K562 (cell line): Measurements from ENCODE around the gene GBA2. TPM values are rescaled to one million over a fixed set of nuclear protein-coding genes. Genes with fewer than 3 reads are reported as not detected.
A peak's percentile ranks its signal among the peaks of the same experiment; 100 is the strongest.

Experiments
- BCOR ChIP-seq: fragments of 450-650 bp; IDR thresholded peaks from 2 replicates; pipeline ENCODE4 v1.6.1; 2016
- KDM5B ChIP-seq: fragments of 200-600 bp; sonication (generic); IDR thresholded peaks from 2 replicates; pipeline ENCODE4 v1.6.1; 2012; ENCODE audit warnings: low read depth, mild to moderate bottlenecking, moderate library complexity, low read length, control low read depth, inconsistent platforms; ENCODE audit not compliant: insufficient replicate concordance
- PHTF2 ChIP-seq: fragments of 250-450 bp; sonication (Bioruptor Pico); IDR thresholded peaks from 2 replicates; pipeline ENCODE4 v1.5.0; 2021; ENCODE audit warnings: mild to moderate bottlenecking
- POLR2A ChIP-seq: fragments of 450-650 bp; conservative IDR thresholded peaks from 2 replicates; pipeline ENCODE4 v1.6.1; 2016
- YY1 ChIP-seq, 3 experiments: IDR thresholded peaks; 2 replicates each; pipeline ENCODE4 v1.6.1; 2011; ENCODE audit warnings: low read length in 2 of 3, mild to moderate bottlenecking in 2 of 3, moderate library complexity in 2 of 3, borderline replicate concordance in 1 of 3, control low read depth in 1 of 3, low read depth in 1 of 3; ENCODE audit not compliant: insufficient read depth in 3 of 3, insufficient replicate concordance in 2 of 3, control insufficient read depth in 1 of 3, insufficient read length in 1 of 3; ENCODE audit errors: extremely low read depth in 1 of 3
- polyA plus RNA-seq, 8 experiments: library from polyadenylated mRNA; depleted of rRNA in 4 of 8; stranded (reverse) in 5 of 8; unstranded in 3 of 8; fragments of >200 nt; fragmentation: Nextera tagmentation in 2 of 8; fragmentation: Illumina TruSeq in 1 of 8; extraction: Ambion mirVana in 2 of 8; extraction: Trizol in 1 of 8; gene quantifications; 2 replicates each; pipeline versions ENCODE4 v1.2.1 to v1.2.3, GENCODE V29; 2011 to 2014; ENCODE audit warnings: inconsistent platforms in 1 of 8, missing spikeins in 1 of 8
- total RNA-seq, 7 experiments: library from RNA; depleted of rRNA in 6 of 7; stranded (reverse); fragments of >200 nt in 6 of 7; fragmentation: Illumina TruSeq in 2 of 7; extraction: Trizol in 2 of 7; gene quantifications; 2 replicates each; pipeline versions ENCODE4 v1.2.1 to v1.2.3, GENCODE V29; 2011 to 2021; ENCODE audit warnings: low replicate concordance in 1 of 7
- TF ChIP-seq, protein P1 (sequence below), 2 experiments: fragments of 450-650 bp; IDR thresholded peaks; 2 replicates each; pipeline ENCODE4 v1.6.1; 2016
- TF ChIP-seq, protein P2 (sequence below), 2 experiments: fragments of 450-650 bp; IDR thresholded peaks; 2 replicates each; pipeline ENCODE4 v1.6.1; 2018; ENCODE audit warnings: mild to moderate bottlenecking in 2 of 2, low read depth in 1 of 2; ENCODE audit not compliant: partially characterized antibody in 2 of 2

The GBA2 gene
- total and polyA plus RNA-seq, 9 of the 15 experiments (the other 6 are each of a cell fraction or from before 2014, with no cell fraction given): 14.1 to 60.4 (median 32.1) TPM

DNA sequence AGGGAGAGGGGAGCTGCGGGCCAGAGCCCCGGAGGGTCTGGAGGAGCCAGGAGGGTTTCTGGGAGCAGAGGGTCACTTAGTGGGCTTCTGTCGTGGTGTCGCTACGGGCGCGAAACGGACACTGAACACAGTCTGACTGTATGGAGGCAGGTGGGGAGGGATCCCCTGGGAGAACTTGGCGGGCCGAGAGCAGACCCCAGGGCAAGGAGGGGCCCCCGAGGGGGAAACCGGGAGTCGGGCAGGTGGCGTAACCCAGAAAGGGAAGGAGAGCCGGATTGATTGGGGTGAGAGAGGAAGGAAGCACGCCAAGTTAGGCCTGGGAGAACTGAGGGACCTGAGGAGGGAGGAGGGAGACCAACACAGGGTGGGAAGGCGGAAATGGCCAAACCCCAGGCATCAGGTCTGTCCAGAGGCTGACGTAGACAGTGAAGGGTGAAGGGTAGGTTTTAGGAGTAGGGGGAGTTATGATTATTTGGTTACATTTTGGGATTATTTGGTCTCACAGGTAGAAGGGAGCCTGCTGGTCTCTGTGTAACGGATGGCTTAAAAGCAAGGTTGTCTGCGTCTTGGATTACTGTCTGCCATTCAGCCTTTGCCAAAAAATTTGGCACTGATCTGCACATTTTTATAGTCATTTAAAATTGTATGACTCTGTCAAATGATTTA, 8.3 kb upstream of the GBA2 start (continued):
- TF ChIP-seq, protein P1, sequence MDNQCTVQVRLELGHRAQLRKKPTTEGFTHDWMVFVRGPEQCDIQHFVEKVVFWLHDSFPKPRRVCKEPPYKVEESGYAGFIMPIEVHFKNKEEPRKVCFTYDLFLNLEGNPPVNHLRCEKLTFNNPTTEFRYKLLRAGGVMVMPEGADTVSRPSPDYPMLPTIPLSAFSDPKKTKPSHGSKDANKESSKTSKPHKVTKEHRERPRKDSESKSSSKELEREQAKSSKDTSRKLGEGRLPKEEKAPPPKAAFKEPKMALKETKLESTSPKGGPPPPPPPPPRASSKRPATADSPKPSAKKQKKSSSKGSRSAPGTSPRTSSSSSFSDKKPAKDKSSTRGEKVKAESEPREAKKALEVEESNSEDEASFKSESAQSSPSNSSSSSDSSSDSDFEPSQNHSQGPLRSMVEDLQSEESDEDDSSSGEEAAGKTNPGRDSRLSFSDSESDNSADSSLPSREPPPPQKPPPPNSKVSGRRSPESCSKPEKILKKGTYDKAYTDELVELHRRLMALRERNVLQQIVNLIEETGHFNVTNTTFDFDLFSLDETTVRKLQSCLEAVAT (IDR thresholded peaks at IDR 0.05): peak in 1 of 2 experiments; percentile 32; a peak in 1 of 4 replicates
- peak; percentile 35 for TF ChIP-seq KDM5B
- TF ChIP-seq YY1 (IDR thresholded peaks at IDR 0.05; ENCODE audit: borderline replicate concordance in 1 of 3, control insufficient read depth in 1 of 3, extremely low read depth in 1 of 3, insufficient read depth in 3 of 3, insufficient read length in 1 of 3, insufficient replicate concordance in 2 of 3, low read depth in 1 of 3, low read length in 2 of 3): peak in 1 of 3 experiments; percentile 22
- TF ChIP-seq PHTF2 (CRISPR knock-in tag): no peak
- 0 out of 2 replicates have a peak, but pooled peaks have one; percentile 22 for TF ChIP-seq BCOR
- TF ChIP-seq, protein P2, sequence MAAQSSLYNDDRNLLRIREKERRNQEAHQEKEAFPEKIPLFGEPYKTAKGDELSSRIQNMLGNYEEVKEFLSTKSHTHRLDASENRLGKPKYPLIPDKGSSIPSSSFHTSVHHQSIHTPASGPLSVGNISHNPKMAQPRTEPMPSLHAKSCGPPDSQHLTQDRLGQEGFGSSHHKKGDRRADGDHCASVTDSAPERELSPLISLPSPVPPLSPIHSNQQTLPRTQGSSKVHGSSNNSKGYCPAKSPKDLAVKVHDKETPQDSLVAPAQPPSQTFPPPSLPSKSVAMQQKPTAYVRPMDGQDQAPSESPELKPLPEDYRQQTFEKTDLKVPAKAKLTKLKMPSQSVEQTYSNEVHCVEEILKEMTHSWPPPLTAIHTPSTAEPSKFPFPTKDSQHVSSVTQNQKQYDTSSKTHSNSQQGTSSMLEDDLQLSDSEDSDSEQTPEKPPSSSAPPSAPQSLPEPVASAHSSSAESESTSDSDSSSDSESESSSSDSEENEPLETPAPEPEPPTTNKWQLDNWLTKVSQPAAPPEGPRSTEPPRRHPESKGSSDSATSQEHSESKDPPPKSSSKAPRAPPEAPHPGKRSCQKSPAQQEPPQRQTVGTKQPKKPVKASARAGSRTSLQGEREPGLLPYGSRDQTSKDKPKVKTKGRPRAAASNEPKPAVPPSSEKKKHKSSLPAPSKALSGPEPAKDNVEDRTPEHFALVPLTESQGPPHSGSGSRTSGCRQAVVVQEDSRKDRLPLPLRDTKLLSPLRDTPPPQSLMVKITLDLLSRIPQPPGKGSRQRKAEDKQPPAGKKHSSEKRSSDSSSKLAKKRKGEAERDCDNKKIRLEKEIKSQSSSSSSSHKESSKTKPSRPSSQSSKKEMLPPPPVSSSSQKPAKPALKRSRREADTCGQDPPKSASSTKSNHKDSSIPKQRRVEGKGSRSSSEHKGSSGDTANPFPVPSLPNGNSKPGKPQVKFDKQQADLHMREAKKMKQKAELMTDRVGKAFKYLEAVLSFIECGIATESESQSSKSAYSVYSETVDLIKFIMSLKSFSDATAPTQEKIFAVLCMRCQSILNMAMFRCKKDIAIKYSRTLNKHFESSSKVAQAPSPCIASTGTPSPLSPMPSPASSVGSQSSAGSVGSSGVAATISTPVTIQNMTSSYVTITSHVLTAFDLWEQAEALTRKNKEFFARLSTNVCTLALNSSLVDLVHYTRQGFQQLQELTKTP (IDR thresholded peaks at IDR 0.05; ENCODE audit: low read depth in 1 of 2, partially characterized antibody in 2 of 2): peak in 1 of 2 experiments; percentile 22
- TF ChIP-seq POLR2A: peak; percentile 70
- TF ChIP-seq, all 486 proteins: peak for 34
